Astrocyte (in vitro differentiated cells and primary cell): ENCODE data around the gene PNPLA3. TPM values are rescaled to one million over a fixed set of nuclear protein-coding genes. Genes with fewer than 3 reads are reported as not detected.

Experiments
- DNase-seq: peaks from one replicate; pipeline ENCODE4 v3.0.0-alpha.2; 2010; ENCODE audit warnings: low read depth
- FAIRE-seq: peaks from 2 replicates; lab custom pipeline; 2011; peaks lifted over from hg19 to GRCh38; lab: Jason Lieb, UNC
- H2AFZ ChIP-seq: 2 replicates; pipeline ENCODE4 v1.6.0; 2012; ENCODE audit warnings: low read depth, low read length, inconsistent platforms
- H3K27ac ChIP-seq: 2 replicates; pipeline ENCODE4 v1.5.1; 2011; ENCODE audit warnings: low read depth, low read length, inconsistent platforms
- H3K27me3 ChIP-seq: 2 replicates; pipeline ENCODE4 v1.6.0; 2011; ENCODE audit warnings: low read length, inconsistent platforms; ENCODE audit not compliant: insufficient read depth
- H3K36me3 ChIP-seq: 2 replicates; pipeline ENCODE4 v1.5.1; 2011; ENCODE audit warnings: low read length, inconsistent platforms; ENCODE audit not compliant: insufficient read depth
- H3K4me1 ChIP-seq: 2 replicates; pipeline ENCODE4 v1.5.1; 2011; ENCODE audit warnings: low read length, inconsistent platforms; ENCODE audit not compliant: insufficient read depth
- H3K4me2 ChIP-seq: 2 replicates; pipeline ENCODE4 v1.6.0; 2012; ENCODE audit warnings: low read length, inconsistent platforms
- H3K4me3 ChIP-seq: 2 replicates; pipeline ENCODE4 v1.5.1; 2011; ENCODE audit warnings: low read depth, mild to moderate bottlenecking, low read length, inconsistent platforms; ENCODE audit not compliant: insufficient read depth
- H3K79me2 ChIP-seq: 2 replicates; pipeline ENCODE4 v1.6.0; 2012; ENCODE audit warnings: mild to moderate bottlenecking, low read length, inconsistent platforms; ENCODE audit not compliant: insufficient read depth
- H3K9ac ChIP-seq: 2 replicates; pipeline ENCODE4 v1.6.0; 2012; ENCODE audit warnings: mild to moderate bottlenecking, low read length, inconsistent platforms
- H3K9me3 ChIP-seq: 2 replicates; pipeline ENCODE4 v1.5.1; 2012; ENCODE audit warnings: low read depth, mild to moderate bottlenecking, low read length, inconsistent platforms; ENCODE audit not compliant: insufficient read depth
- H4K20me1 ChIP-seq: 2 replicates; pipeline ENCODE4 v1.6.0; 2012; ENCODE audit warnings: low read length, inconsistent platforms; ENCODE audit not compliant: insufficient read depth
- H3K27ac Mint-ChIP-seq: one replicate; pipeline ENCODE4 v1.8.0; 2021; ENCODE audit warnings: mild to moderate bottlenecking, mixed read lengths; ENCODE audit not compliant: unreplicated experiment
- H3K27me3 Mint-ChIP-seq: one replicate; pipeline ENCODE4 v1.8.0; 2021; ENCODE audit warnings: low read depth, mixed read lengths; ENCODE audit not compliant: unreplicated experiment
- H3K36me3 Mint-ChIP-seq: one replicate; pipeline ENCODE4 v1.8.0; 2021; ENCODE audit warnings: low read depth, mixed read lengths; ENCODE audit not compliant: unreplicated experiment
- H3K4me1 Mint-ChIP-seq: one replicate; pipeline ENCODE4 v1.8.0; 2021; ENCODE audit warnings: low read depth, mixed read lengths; ENCODE audit not compliant: unreplicated experiment
- H3K4me3 Mint-ChIP-seq: one replicate; pipeline ENCODE4 v1.8.0; 2021; ENCODE audit warnings: mild to moderate bottlenecking, moderate library complexity, mixed read lengths; ENCODE audit not compliant: unreplicated experiment
- H3K9me3 Mint-ChIP-seq: one replicate; pipeline ENCODE4 v1.8.0; 2021; ENCODE audit warnings: mild to moderate bottlenecking, mixed read lengths; ENCODE audit not compliant: unreplicated experiment
- CTCF ChIP-seq: IDR thresholded peaks from 2 replicates; pipeline ENCODE4 v1.5.1; 2011; ENCODE audit warnings: low read depth, mild to moderate bottlenecking, inconsistent platforms, low read length, moderate library complexity; ENCODE audit not compliant: insufficient read depth
- EZH2 ChIP-seq: IDR thresholded peaks from 2 replicates; pipeline ENCODE4 v1.6.1; 2012; ENCODE audit warnings: mild to moderate bottlenecking, low read length, inconsistent platforms; ENCODE audit not compliant: insufficient read depth
- total RNA-seq: library from RNA; stranded (reverse); gene quantifications from 2 replicates; pipeline ENCODE4 v1.2.1, GENCODE V29; 2021

PNPLA3 gene
- total RNA-seq, 1 donor from 2014 or later: 10.8 TPM

GRCh38 chr22:43968614-43969013 is 45.0 kb downstream of the PNPLA3 start:
- no peak for FAIRE-seq
- H3K4me3 Mint-ChIP-seq: no peak overlapping the region

GRCh38 chr22:43969021-43969878 is 45.6 kb downstream of the PNPLA3 start:
- H3K9me3 ChIP-seq: no peaks in the 10 kb centered on the region
- no peak overlapping the region for H3K27ac ChIP-seq
- no peak overlapping the region for H3K4me3 ChIP-seq
- TF ChIP-seq EZH2 (no peak), CTCF (no peak)
- H3K79me2 ChIP-seq: no peaks in the 10 kb centered on the region
- DNase-seq (no peak), FAIRE-seq (no peak)
- peaks cover 34% of the 10 kb centered on the region for H3K36me3 ChIP-seq
- Mint-ChIP-seq H3K4me1 (peaks cover 3% of the 10 kb centered on the region), H3K27ac (no peak overlapping the region), H3K27me3 (no peaks in the 10 kb centered on the region), H3K9me3 (no peaks in the 10 kb centered on the region), H3K4me3 (no peak overlapping the region), H3K36me3 (peaks cover 15% of the 10 kb centered on the region)
- no peak overlapping the region for H3K4me2 ChIP-seq
- H4K20me1 ChIP-seq: peaks cover 43% of the 10 kb centered on the region
- H2AFZ ChIP-seq: no peak overlapping the region
- H3K27me3 ChIP-seq: no peaks in the 10 kb centered on the region
- H3K4me1 ChIP-seq: no peaks in the 10 kb centered on the region
- no peak overlapping the region for H3K9ac ChIP-seq

More at GRCh38 chr22:43968614-43969013, 45.0 kb downstream of the PNPLA3 start:
- TF ChIP-seq EZH2 (no peak), CTCF (no peak)
- H3K9me3 Mint-ChIP-seq: no peaks in the 10 kb centered on the region
- no peak overlapping the region for H3K27ac ChIP-seq
- no peaks in the 10 kb centered on the region for H3K27me3 ChIP-seq
- no peak overlapping the region for H3K4me3 ChIP-seq
- no peak overlapping the region for H3K27ac Mint-ChIP-seq
- H3K4me1 ChIP-seq: no peaks in the 10 kb centered on the region
- peaks cover 46% of the 10 kb centered on the region for H4K20me1 ChIP-seq
- H3K4me2 ChIP-seq: no peak overlapping the region
- no peak overlapping the region for H3K9ac ChIP-seq
- H3K27me3 Mint-ChIP-seq: no peaks in the 10 kb centered on the region
- H3K4me1 Mint-ChIP-seq: peaks cover 3% of the 10 kb centered on the region
- H2AFZ ChIP-seq: no peak overlapping the region
- peaks cover 11% of the 10 kb centered on the region for H3K36me3 Mint-ChIP-seq
- no peaks in the 10 kb centered on the region for H3K9me3 ChIP-seq
- no peaks in the 10 kb centered on the region for H3K79me2 ChIP-seq
- no peak for DNase-seq
- peaks cover 33% of the 10 kb centered on the region for H3K36me3 ChIP-seq
